Osteocyte (in vitro differentiated cells): ENCODE data around the gene ARL5C. TPM values are rescaled to one million over a fixed set of nuclear protein-coding genes. Genes with fewer than 3 reads are reported as not detected.
A peak's percentile ranks its signal among the peaks of the same experiment; 100 is the strongest.

Experiments used
- DNase-seq: peaks from one replicate; pipeline ENCODE4 v3.0.0; 2021; ENCODE audit warnings: mixed read lengths; ENCODE audit not compliant: unreplicated experiment; ENCODE audit errors: extremely low spot score
- H3K27ac Mint-ChIP-seq: one replicate; pipeline ENCODE4 v1.8.0; 2021; ENCODE audit warnings: mild to moderate bottlenecking, mixed read lengths; ENCODE audit not compliant: unreplicated experiment
- H3K27me3 Mint-ChIP-seq: one replicate; pipeline ENCODE4 v1.8.0; 2021; ENCODE audit warnings: mixed read lengths; ENCODE audit not compliant: unreplicated experiment
- H3K36me3 Mint-ChIP-seq: one replicate; pipeline ENCODE4 v1.8.0; 2021; ENCODE audit warnings: mixed read lengths; ENCODE audit not compliant: unreplicated experiment
- H3K4me1 Mint-ChIP-seq: one replicate; pipeline ENCODE4 v1.8.0; 2021; ENCODE audit warnings: mixed read lengths; ENCODE audit not compliant: unreplicated experiment
- H3K4me3 Mint-ChIP-seq: one replicate; pipeline ENCODE4 v1.8.0; 2021; ENCODE audit warnings: mild to moderate bottlenecking, moderate library complexity, mixed read lengths; ENCODE audit not compliant: unreplicated experiment
- H3K9me3 Mint-ChIP-seq: one replicate; pipeline ENCODE4 v1.8.0; 2021; ENCODE audit warnings: mixed read lengths; ENCODE audit not compliant: unreplicated experiment
- total RNA-seq: library from RNA; stranded (reverse); gene quantifications from 2 replicates; pipeline ENCODE4 v1.2.1, GENCODE V29; 2021
- TF ChIP-seq, protein P1 (sequence below): fragments of 200-600 bp; sonication (generic); IDR thresholded peaks from 2 replicates; pipeline ENCODE4 v1.5.0; 2021; ENCODE audit warnings: antibody characterized with exemption, mild to moderate bottlenecking, moderate library complexity

ARL5C gene
- total RNA-seq, 1 donor from 2014 or later, result not detected

DNA sequence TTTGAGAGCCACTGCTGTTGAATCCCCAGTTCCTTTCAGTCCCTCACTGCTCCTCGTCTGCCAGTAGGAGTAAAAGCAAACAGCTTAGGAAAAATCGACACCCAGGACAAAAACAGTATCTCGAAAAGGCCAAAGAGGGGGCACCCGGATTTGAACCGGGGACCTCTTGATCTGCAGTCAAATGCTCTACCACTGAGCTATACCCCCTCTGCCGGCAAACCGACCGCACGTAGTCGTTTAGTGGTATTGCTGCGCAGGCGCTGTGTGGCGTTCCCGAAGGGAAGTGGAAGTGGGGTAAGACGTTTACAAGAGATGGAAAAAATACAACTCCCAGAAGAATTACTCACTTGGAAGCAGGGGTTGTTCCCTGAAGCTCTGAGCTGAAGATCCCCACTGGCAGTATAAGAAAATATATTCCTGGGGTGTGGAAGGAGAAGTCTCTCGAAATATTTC is 12.3 kb downstream of the ARL5C start:
- TF ChIP-seq, protein P1, sequence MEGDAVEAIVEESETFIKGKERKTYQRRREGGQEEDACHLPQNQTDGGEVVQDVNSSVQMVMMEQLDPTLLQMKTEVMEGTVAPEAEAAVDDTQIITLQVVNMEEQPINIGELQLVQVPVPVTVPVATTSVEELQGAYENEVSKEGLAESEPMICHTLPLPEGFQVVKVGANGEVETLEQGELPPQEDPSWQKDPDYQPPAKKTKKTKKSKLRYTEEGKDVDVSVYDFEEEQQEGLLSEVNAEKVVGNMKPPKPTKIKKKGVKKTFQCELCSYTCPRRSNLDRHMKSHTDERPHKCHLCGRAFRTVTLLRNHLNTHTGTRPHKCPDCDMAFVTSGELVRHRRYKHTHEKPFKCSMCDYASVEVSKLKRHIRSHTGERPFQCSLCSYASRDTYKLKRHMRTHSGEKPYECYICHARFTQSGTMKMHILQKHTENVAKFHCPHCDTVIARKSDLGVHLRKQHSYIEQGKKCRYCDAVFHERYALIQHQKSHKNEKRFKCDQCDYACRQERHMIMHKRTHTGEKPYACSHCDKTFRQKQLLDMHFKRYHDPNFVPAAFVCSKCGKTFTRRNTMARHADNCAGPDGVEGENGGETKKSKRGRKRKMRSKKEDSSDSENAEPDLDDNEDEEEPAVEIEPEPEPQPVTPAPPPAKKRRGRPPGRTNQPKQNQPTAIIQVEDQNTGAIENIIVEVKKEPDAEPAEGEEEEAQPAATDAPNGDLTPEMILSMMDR, result peak; percentile 39
- Mint-ChIP-seq H3K27ac (peak overlapping the region; percentile 90), H3K4me3 (peak overlapping the region; percentile 91), H3K36me3 (no peaks in the 10 kb centered on the region), H3K27me3 (no peaks in the 10 kb centered on the region), H3K9me3 (no peaks in the 10 kb centered on the region), H3K4me1 (peaks cover 26% of the 10 kb centered on the region)
- DNase-seq, result peak; percentile 98

DNA sequence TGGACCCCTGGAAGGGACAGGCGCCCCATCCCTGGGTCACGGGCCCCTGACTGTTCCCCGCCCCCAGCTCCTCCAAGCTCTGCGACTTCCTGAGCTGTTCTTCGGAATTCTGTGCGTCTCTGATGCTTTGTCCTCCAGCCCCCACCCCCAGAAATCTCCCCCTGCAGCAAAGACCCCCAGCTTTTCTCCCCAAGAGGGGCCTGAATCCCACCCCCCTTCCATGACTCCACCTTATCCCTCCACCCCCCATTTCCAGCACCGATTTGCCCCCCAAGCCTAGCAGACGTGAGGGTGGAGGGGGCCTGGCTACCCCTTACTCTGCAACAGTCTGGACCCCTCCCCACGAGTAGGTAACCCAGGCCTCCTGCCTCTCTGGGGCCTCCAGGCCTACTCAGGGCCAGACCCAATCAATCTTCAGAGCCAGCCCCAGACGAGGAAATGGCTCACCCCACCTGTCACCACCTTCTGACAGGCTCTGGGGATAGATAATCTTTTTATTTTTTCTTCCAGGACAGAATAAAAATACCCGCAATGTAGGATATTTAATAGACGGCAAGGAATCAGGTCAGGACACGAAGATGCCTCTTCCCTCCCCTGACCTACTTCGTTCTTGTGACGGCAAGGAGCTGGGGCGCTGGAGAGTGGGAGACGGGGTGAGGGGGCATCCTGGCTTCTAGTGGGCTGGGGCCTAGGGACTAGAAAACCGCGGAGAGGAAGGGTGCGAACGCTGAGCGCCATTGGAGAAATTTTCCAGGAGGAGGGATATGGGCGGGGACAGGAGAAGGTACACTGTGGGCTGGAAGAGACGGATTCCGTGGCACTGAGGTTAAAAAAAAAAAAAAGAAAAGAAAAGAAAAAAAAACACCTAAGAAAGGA is 13.8 kb downstream of the ARL5C start:
- DNase-seq, result no peak
- no peaks in the 10 kb centered on the region for H3K27me3 Mint-ChIP-seq

GRCh38 chr17:39151150-39151942 is 14.6 kb downstream of the ARL5C start, which contains the start of gene PLXDC1:
PLXDC1 (minus strand) TSS chr17:39151637; CDS start chr17:39151437, 200 bp downstream.
- H3K36me3 Mint-ChIP-seq, result no peaks in the 10 kb centered on the region
- no peaks in the 10 kb centered on the region for H3K27me3 Mint-ChIP-seq
- peaks cover 26% of the 10 kb centered on the region for H3K4me1 Mint-ChIP-seq
- TF ChIP-seq, protein P1, result no peak
- peak within 1 kb of the TSS; percentile 90 for H3K27ac Mint-ChIP-seq
- no peak for DNase-seq
- no peaks in the 10 kb centered on the region for H3K9me3 Mint-ChIP-seq
- peak within 1 kb of the TSS; percentile 91 for H3K4me3 Mint-ChIP-seq

More for the DNA sequence above, 13.8 kb downstream of the ARL5C start:
- H3K36me3 Mint-ChIP-seq, result no peaks in the 10 kb centered on the region
- H3K4me1 Mint-ChIP-seq, result peaks cover 26% of the 10 kb centered on the region
- peak overlapping the region; percentile 90 for H3K27ac Mint-ChIP-seq
- H3K9me3 Mint-ChIP-seq, result no peaks in the 10 kb centered on the region
- TF ChIP-seq, protein P1, result no peak
- H3K4me3 Mint-ChIP-seq, result peak overlapping the region; percentile 91

DNA sequence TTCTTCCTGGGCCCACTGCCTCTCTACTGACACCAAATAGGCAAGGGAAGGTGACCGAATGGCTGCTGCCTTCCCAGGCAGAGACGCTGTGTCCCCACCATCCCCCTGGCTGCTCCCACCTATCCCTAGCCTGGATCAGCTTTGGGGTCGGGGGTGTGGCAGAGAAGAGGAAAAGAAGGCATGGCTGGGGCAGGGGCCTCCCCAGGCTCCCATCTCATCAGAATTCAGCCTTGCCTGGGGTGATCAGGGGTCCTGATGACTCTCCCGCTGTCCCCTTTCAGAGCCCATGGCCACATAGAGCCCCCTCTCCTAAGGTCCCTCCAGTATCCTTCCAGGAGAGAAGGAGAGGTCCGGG is 15.2 kb downstream of the ARL5C start:
- Mint-ChIP-seq H3K36me3 (no peaks in the 10 kb centered on the region), H3K9me3 (no peaks in the 10 kb centered on the region), H3K27me3 (no peaks in the 10 kb centered on the region), H3K4me3 (peak overlapping the region; percentile 69), H3K27ac (no peak overlapping the region), H3K4me1 (peaks cover 26% of the 10 kb centered on the region)
- DNase-seq, result no peak
- TF ChIP-seq, protein P1, result no peak
